Gastrocnemius medialis (tissue), 4 donors: ENCODE results near the gene ITGAL. TPM values are rescaled to one million over a fixed set of nuclear protein-coding genes. Genes with fewer than 3 reads are reported as not detected.

Experiments used
- ATAC-seq, 2 donors: fragments of 150-250 bp; one replicate each; pipeline ENCODE4 v1.9.1; 2016
- DNase-seq, 2 donors: peaks; one replicate each; pipeline ENCODE4 v3.0.0-alpha.2; 2019
- H3K27ac ChIP-seq, 4 donors: fragments of 200-600 bp; sonication (generic); 1 replicate in 1 of 4; 2 replicates in 3 of 4; pipeline ENCODE4 v1.5.1; 2016 to 2018; ENCODE audit warnings: mild to moderate bottlenecking in 2 of 4, moderate library complexity in 1 of 4
- H3K27me3 ChIP-seq, 3 donors: fragments of 200-600 bp; sonication (generic) in 2 of 3; 1 replicate in 1 of 3; 2 replicates in 2 of 3; pipeline versions ENCODE4 v1.5.1 to v1.6.0; 2016 to 2019; ENCODE audit warnings: mild to moderate bottlenecking in 1 of 3, moderate library complexity in 1 of 3
- H3K36me3 ChIP-seq, 2 donors: fragments of 200-600 bp; sonication (generic) in 1 of 2; one replicate each; pipeline ENCODE4 v1.5.1; 2017 to 2018
- H3K4me1 ChIP-seq, 2 donors: fragments of 200-600 bp; sonication (generic) in 1 of 2; one replicate each; pipeline ENCODE4 v1.5.1; 2016 to 2017; ENCODE audit warnings: mild to moderate bottlenecking in 2 of 2
- H3K4me3 ChIP-seq, 4 donors: fragments of 200-600 bp; sonication (generic) in 3 of 4; 1 replicate in 1 of 4; 2 replicates in 3 of 4; pipeline ENCODE4 v1.5.1; 2016 to 2019; ENCODE audit warnings: mild to moderate bottlenecking in 2 of 4
- H3K9me3 ChIP-seq, 3 donors: fragments of 200-600 bp; sonication (generic) in 2 of 3; 1 replicate in 1 of 3; 2 replicates in 2 of 3; pipeline ENCODE4 v1.5.1; 2016 to 2019
- CTCF ChIP-seq, 5 experiments: fragments of 450-650 bp in 3 of 5; fragments of 200-600 bp in 2 of 5; sonication (generic) in 2 of 5; IDR thresholded peaks in 4 of 5; conservative IDR thresholded peaks in 1 of 5; 1 replicate in 4 of 5; 2 replicates in 1 of 5; pipeline ENCODE4 v1.5.1; 2016 to 2019; ENCODE audit warnings: antibody characterized with exemption in 5 of 5, mild to moderate bottlenecking in 3 of 5, moderate library complexity in 3 of 5
- POLR2A ChIP-seq, 2 donors: fragments of 450-650 bp; IDR thresholded peaks; one replicate each; pipeline ENCODE4 v1.6.1; 2017; ENCODE audit warnings: antibody characterized with exemption in 2 of 2, mild to moderate bottlenecking in 2 of 2, moderate library complexity in 2 of 2
- in situ Hi-C, 4 donors: fragments of 200-750 bp; cut with MboI; loops; one replicate each; pipeline versions ENCODE4 v1.15.0 to v1.8.0; 2017; ENCODE audit warnings: low sequenced_read_pairs in 4 of 4
- intact Hi-C: fragments of 100-400 bp; cut with DNase I; formaldehyde crosslinking; loops from one replicate; pipeline ENCODE4 v1.15.1; 2023; ENCODE audit warnings: low total_unique reads
- total RNA-seq, 4 donors: library from RNA; depleted of rRNA; stranded (reverse); fragments of >200 nt; gene quantifications; one replicate each; pipeline versions ENCODE4 v1.1.0 to v1.2.3, GENCODE V29; 2016

ITGAL gene
- total RNA-seq, 4 donors from 2014 or later, result 0.16 to 1.9 (median 0.86) TPM; not detected in 1

- TF ChIP-seq POLR2A (IDR thresholded peaks at IDR 0.05) (no peak), CTCF (IDR thresholded peaks at IDR 0.05 in 4 of 5, conservative IDR thresholded peaks at IDR 0.05 in 1 of 5) (no peak)
- Histone ChIP-seq H3K27ac (peak overlapping the region in 3 of 4 donors; percentile 41 to 73 (median 48)), H3K36me3 (no peaks in the 10 kb centered on the region), H3K9me3 (no peaks in the 10 kb centered on the region), H3K4me3 (no peak overlapping the region), H3K27me3 (no peaks in the 10 kb centered on the region), H3K4me1 (peaks cover 3 to 7% of the 10 kb centered on the region in 2 donors)
- intact Hi-C loops, result loop anchor here (10.0 kb wide), 1 partner anchor 69 kb away; the partner anchor contains the start of gene ZNF764
- in situ Hi-C loops, result no loop called here
- DNase-seq (peak in 1 of 2 donors; percentile 54), ATAC-seq (peak; percentile 65 to 94)
These were observed 13.4 kb downstream of the ITGAL start for GRCh38 chr16:30485818-30486436.

GRCh38 chr16:30488764-30489605 is 16.4 kb downstream of the ITGAL start:
- in situ Hi-C loops (no loop called here), intact Hi-C loops (loop anchor here (10.0 kb wide), 1 partner anchor 66 kb away; the partner anchor contains the start of gene ZNF764)
- H3K4me3 ChIP-seq, result no peak overlapping the region
- no peak for ATAC-seq
- TF ChIP-seq POLR2A (IDR thresholded peaks at IDR 0.05) (no peak), CTCF (IDR thresholded peaks at IDR 0.05 in 4 of 5, conservative IDR thresholded peaks at IDR 0.05 in 1 of 5) (no peak)
- no peaks in the 10 kb centered on the region for H3K36me3 ChIP-seq
- no peak overlapping the region for H3K27ac ChIP-seq
- no peak for DNase-seq
- no peaks in the 10 kb centered on the region for H3K9me3 ChIP-seq
- H3K27me3 ChIP-seq, result no peaks in the 10 kb centered on the region
- peaks cover 3 to 7% of the 10 kb centered on the region in 2 donors for H3K4me1 ChIP-seq

GRCh38 chr16:30490210-30490609 is 17.7 kb downstream of the ITGAL start:
- in situ Hi-C loops, result no loop called here
- no peak for ATAC-seq
- H3K27me3 ChIP-seq, result no peaks in the 10 kb centered on the region
- H3K27ac ChIP-seq, result no peak overlapping the region
- no peak for DNase-seq
- TF ChIP-seq POLR2A (IDR thresholded peaks at IDR 0.05), result no peak
- no peak for TF ChIP-seq CTCF (IDR thresholded peaks at IDR 0.05 in 4 of 5, conservative IDR thresholded peaks at IDR 0.05 in 1 of 5)
- no peaks in the 10 kb centered on the region for H3K9me3 ChIP-seq
- intact Hi-C loops, result no loop called here
- H3K4me3 ChIP-seq, result no peak overlapping the region
- H3K36me3 ChIP-seq, result no peaks in the 10 kb centered on the region
- H3K4me1 ChIP-seq, result peaks cover 3 to 7% of the 10 kb centered on the region in 2 donors

- no peak for ATAC-seq
- Histone ChIP-seq H3K9me3 (no peaks in the 10 kb centered on the region), H3K27ac (no peak overlapping the region), H3K4me3 (no peak overlapping the region), H3K27me3 (no peaks in the 10 kb centered on the region), H3K36me3 (no peaks in the 10 kb centered on the region), H3K4me1 (peaks cover 2% of the 10 kb centered on the region in 2 donors)
- TF ChIP-seq POLR2A (IDR thresholded peaks at IDR 0.05) (no peak), CTCF (IDR thresholded peaks at IDR 0.05 in 4 of 5, conservative IDR thresholded peaks at IDR 0.05 in 1 of 5) (no peak)
- in situ Hi-C loops, result no loop called here
- intact Hi-C loops, result no loop called here
- DNase-seq, result no peak
These were observed 18.7 kb downstream of the ITGAL start for GRCh38 chr16:30491229-30491628.
